GM21619 (cell line): Measurements from ENCODE around the gene TTLL13.

Source experiments
- ATAC-seq: cut with Tn5 transposase; IDR thresholded peaks from one replicate; pipeline ENCODE4 v1.9.1; 2021; ENCODE audit not compliant: unreplicated experiment

TTLL13 gene

DNA sequence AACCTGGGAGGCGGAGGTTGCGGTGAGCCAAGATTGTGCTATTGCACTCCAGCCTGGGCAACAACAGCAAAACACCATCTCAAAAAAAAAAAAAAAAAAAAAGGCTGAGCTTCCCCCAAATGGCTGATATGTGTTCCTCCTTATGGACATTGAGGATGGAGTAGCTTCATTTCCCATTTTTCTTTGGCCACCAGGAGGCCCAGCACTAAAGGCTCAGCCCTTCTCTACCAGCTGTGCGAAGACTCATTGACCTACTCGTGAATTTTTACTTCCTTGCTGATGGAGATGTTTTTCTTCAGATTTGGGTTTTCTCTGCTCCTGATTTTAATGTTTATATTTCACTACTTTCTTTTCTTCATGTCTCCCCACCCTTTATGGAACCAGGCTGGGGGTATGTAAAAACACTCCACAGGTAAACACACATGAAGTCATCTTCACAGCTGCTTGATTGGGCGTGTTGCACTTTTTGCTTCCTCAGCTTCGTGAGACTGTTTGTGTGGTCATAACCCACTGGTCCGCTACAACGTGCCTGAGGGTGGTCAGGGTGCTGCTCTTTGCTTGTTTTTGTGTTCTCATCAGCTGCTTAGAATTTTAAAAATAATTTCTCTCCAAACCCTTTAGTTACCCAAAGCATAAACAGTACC, 34.7 kb upstream of the TTLL13 start:
- no peak for ATAC-seq

DNA sequence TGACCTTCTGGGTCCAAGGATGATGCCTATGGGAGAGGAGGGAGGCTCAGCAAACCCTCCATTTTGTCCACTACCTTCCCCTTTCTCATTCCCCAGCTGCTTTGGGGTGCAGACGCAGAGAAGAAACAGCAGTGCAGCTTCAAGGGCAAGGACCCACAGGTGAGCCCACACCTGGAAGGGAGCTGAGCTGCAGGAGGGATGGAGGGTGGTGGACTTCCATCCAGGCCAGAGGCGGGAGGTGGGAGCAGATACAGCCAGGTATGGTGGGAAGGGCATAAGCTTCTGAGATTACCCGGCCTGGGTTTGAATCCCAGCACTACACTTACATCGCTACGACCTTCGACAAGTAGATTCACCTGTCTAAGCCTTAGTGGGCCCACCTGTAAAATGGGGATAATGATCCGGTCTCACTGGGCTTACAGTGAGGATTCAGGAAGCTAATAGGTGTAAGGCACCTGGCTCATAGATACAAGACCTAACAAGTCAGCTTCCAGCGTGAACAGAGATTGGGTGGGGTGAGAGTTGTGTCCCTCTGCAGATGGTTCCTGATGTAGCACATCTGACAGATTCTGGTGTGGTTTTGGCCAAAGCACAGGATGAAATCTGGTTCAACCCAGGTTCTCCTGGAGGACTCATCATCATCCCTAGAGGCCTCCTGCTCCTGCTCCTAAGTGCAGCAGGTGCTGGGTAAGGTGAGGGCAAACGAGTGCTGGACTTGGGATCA, 31.5 kb upstream of the TTLL13 start:
- no peak for ATAC-seq

DNA sequence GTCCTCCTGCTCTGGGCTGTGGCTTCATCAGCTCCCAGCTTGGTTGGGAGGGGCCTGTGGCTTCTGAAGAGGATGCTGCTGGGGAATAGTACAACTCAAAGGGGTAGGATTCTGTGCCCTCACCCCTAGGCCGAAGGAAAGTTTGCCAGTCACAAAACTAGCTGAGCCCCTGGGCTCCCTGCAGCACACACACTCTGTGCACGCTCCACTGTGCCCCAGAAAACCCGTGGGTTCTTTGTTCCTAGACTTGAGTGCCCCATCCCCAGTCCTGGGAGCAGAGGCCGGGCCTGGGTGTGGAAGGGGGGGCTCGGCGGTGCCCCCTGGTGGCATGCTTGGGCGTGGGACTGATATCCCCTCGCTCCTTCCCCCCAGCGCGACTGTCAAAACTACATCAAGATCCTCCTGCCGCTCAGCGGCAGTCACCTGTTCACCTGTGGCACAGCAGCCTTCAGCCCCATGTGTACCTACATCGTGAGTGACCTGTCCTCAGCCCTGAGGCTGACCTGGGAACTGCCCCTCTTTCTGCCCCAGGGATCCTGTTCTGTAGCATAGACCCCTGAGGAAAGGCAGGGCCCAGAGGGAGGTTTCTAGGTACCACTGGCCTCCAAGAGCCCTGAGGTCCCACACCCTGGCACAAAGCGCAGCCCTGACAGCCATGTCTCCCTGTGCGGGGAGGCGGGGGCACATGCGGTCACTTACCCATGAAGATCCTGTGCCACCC, 29.8 kb upstream of the TTLL13 start:
- no peak for ATAC-seq

DNA sequence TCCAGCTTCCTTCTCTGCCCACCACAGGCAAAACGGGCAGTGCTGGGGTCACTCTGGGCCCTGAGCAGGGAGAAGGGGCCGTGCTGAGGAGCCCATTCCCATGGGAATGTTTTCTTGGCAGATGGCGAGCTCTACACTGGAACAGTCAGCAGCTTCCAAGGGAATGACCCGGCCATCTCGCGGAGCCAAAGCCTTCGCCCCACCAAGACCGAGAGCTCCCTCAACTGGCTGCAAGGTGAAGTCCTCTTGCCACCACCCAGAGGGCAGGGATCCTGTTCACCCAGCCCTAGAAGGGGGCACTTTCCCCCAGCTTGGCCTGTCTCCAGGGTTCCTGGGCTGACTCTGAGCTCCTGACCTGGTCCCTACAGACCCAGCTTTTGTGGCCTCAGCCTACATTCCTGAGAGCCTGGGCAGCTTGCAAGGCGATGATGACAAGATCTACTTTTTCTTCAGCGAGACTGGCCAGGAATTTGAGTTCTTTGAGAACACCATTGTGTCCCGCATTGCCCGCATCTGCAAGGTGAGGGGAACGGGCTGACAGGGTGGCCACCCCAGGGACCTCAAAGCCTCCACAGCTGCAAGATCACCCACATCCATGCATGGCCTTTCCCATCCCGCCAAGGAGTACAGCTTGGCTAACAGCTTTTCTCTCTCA, 28.0 kb upstream of the TTLL13 start:
- no peak for ATAC-seq

DNA sequence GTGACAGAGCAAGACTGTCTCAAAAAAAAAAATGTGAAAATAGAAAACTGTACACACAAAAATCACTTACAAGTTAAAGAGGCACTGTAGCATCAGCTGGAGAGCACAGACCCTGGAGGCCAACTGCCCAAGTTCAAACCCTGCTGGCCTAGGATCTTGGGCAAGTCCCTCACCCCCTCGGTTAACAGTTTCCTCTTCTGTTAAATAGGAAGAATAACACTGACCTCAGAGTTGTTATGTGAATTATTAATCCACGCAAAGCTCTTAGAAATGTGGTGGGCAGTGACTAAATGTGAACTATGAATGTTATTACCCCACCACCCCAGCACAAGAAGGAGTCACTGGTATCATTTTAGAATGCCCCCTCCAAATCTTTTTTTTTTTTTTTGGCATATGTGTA, 26.8 kb upstream of the TTLL13 start:
- no peak for ATAC-seq

DNA sequence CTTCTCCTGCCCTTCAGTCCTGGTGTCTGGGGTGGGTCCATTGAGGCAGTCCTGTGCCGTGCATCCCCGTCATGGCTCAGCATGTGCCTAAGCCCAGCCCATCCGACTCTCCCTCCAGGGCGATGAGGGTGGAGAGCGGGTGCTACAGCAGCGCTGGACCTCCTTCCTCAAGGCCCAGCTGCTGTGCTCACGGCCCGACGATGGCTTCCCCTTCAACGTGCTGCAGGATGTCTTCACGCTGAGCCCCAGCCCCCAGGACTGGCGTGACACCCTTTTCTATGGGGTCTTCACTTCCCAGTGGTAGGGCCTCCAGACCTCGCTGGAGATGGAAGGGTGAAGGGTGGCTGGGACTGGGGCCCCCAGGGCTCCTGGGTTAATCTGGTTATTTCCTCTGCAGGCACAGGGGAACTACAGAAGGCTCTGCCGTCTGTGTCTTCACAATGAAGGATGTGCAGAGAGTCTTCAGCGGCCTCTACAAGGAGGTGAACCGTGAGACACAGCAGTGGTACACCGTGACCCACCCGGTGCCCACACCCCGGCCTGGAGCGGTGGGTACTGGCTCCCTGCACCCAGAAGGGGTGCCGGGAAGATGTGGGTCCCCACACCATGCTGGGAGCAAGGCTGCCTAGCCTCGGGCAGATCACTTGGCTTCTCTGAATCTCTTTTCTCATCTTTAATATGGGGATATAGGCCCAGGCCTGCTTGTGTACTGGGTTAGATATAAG, 25.8 kb upstream of the TTLL13 start:
- no peak for ATAC-seq

DNA sequence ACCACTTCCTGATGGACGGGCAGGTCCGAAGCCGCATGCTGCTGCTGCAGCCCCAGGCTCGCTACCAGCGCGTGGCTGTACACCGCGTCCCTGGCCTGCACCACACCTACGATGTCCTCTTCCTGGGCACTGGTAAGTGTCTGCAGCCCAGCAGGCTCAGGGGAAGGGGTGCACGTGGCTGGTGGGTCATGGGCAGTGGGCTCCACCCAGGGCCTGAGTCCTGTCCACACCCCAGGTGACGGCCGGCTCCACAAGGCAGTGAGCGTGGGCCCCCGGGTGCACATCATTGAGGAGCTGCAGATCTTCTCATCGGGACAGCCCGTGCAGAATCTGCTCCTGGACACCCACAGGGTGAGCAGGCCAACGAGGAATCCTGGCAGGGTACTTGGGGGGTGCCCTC, 24.3 kb upstream of the TTLL13 start:
- no peak for ATAC-seq

DNA sequence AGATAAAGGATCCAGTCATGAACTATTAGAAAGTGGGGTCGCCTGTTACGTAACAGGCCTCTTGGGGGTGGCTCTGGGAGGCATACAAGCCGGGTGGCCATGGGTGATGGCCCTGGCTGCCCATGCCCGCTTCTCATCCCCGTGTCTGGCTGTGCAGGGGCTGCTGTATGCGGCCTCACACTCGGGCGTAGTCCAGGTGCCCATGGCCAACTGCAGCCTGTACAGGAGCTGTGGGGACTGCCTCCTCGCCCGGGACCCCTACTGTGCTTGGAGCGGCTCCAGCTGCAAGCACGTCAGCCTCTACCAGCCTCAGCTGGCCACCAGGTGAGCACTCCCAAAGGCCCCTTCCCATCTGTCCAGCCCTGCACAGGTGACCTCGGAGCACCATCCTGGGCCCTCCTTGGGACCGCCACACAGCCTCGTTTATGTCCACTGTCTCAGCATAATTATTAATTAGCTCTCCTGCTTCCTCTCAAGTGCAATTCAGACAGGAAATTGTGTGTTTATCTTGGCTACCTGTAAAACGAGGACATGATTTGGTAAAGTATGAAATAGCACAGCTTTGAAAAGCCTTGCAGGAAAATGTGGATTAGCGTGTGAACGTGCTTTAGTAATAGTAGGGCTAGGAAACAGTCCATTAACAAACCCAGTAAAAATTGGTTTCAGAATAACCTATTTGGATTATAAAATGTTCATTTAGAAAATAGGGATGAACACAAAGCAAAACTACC, 23.7 kb upstream of the TTLL13 start:
- ATAC-seq: no peak

DNA sequence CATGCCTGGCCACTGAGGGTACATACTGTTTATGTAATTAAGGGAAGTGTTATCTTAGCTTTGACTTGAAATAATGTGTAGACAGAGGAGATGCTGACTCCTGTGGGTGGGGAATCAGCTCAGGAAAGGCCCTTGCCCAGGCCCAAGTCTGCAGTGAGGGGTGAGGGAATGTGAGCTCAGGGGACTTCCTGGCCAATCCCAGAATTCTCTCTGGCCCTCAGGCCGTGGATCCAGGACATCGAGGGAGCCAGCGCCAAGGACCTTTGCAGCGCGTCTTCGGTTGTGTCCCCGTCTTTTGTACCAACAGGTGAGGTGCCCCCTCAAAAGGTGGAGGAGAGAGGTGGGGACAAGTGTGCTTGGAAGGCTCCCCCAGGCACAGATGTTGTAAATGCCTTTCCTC, 22.0 kb upstream of the TTLL13 start:
- no peak for ATAC-seq

DNA sequence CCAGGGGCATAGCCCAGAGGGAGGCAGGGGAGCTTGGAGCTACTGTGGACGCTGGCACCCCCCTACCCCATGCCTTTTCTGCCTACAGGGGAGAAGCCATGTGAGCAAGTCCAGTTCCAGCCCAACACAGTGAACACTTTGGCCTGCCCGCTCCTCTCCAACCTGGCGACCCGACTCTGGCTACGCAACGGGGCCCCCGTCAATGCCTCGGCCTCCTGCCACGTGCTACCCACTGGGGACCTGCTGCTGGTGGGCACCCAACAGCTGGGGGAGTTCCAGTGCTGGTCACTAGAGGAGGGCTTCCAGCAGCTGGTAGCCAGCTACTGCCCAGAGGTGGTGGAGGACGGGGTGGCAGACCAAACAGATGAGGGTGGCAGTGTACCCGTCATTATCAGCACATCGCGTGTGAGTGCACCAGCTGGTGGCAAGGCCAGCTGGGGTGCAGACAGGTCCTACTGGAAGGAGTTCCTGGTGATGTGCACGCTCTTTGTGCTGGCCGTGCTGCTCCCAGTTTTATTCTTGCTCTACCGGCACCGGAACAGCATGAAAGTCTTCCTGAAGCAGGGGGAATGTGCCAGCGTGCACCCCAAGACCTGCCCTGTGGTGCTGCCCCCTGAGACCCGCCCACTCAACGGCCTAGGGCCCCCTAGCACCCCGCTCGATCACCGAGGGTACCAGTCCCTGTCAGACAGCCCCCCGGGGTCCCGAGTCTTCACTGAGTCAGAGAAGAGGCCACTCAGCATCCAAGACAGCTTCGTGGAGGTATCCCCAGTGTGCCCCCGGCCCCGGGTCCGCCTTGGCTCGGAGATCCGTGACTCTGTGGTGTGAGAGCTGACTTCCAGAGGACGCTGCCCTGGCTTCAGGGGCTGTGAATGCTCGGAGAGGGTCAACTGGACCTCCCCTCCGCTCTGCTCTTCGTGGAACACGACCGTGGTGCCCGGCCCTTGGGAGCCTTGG, 21.3 kb upstream of the TTLL13 start:
- no peak for ATAC-seq

DNA sequence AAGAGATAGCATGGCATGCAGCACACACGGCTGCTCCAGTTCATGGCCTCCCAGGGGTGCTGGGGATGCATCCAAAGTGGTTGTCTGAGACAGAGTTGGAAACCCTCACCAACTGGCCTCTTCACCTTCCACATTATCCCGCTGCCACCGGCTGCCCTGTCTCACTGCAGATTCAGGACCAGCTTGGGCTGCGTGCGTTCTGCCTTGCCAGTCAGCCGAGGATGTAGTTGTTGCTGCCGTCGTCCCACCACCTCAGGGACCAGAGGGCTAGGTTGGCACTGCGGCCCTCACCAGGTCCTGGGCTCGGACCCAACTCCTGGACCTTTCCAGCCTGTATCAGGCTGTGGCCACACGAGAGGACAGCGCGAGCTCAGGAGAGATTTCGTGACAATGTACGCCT, 20.4 kb upstream of the TTLL13 start:
- ATAC-seq: no peak

DNA sequence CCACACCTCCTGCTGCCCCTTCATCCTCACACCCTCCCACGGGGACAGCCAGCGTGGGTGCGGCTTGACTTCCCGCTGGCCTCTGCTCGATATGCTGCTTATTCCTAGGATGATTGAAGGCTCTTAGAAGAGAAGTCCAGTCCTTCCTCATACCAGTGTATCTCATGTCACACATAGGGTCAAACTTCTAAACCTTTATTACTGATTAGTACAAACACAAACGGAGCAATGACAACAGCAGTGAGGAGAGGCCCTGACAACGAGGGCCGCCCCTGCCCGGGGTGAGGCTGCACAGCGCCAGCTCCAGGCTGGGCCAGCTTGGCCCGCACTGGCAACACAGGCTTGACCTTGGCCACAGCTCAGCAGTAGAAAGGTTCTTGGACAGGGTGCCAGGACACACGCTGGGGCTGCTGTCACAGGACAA, 19.3 kb upstream of the TTLL13 start:
- ATAC-seq: no peak

DNA sequence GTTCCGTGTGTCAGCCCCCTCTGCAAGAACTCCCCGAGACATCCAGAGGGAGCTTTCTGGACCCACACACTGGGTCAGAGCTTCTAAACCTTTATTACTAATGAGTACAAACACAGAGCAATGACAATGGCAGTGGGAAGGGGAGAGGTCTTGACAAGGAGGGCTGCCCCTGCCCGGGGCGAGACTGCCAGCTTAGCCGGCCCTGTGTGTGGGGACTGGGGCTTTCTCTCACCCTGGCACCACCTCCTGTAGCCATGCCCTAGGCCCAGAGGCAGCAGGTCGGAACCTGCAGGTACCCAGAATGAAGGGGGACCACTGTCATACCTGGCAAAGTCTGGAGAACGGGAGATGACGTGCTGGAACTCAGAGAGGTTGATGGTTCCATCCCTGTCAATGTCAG, 18.7 kb upstream of the TTLL13 start:
- no peak for ATAC-seq

DNA sequence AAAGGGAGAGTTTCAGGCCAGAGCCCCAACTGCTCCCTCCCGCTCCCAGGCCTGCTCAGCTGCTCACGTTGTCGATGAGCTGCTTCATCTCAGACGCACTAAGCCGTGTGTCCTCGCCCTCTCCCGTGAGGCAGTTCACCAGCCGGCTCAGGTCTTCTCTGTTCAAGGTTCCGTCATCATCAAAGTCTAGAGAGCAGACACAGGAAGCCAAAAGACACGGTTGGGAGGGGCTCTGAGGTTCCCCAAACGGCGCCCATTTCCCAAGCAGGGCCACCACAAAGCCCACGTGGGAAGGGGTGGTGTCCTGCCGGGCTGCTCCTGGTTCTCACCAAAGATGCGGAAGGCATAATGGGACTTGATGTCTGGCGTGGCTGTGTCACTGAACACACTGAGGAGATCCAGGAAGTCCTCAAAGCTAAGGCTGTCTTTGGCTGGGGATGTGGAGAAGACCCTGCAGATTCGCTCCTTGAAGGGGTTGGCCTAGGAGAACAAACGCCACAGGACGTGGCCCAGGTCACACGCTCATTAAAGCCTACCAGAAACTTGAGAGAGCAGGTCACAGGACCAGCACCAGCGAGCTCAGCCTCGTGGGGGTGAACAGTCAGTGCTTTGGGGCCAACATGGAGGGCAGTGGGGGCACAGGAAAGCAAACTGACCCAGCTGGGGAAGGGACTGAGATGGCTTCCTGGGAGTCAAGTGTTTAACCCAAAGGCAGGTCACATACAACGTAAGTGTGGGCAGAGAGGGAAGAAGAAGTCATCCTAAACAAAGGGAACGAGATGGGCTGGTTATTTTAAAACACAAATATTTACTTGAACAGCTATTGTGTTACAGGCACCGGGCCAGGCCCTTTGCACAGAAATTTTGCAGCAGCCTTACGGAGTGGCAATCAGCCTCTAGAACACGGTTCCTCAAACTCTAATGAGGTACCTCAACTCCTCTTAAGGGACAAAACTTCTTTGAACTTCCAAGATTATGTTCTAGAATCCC, 18.0 kb upstream of the TTLL13 start:
- ATAC-seq: peak; percentile 20

DNA sequence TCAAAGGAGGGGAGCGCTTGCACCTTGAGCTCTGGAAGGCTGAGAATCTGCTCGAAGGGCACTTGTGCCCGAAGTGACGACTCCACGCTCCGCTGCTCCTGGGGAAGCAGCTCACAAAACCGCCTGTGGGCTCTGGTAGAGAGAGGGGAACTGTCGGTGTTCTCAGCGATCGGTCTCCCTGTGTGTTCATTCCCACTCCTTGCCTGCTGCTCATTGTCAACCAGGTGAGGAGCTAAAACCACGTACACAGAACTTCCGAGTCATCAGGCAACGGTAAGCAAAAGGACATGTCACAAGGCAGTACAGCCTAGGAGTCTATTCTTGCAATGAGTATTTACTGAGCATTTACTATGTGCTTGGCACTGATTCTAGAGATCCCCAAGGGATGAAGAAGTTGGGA, 17.2 kb upstream of the TTLL13 start:
- ATAC-seq: no peak

DNA sequence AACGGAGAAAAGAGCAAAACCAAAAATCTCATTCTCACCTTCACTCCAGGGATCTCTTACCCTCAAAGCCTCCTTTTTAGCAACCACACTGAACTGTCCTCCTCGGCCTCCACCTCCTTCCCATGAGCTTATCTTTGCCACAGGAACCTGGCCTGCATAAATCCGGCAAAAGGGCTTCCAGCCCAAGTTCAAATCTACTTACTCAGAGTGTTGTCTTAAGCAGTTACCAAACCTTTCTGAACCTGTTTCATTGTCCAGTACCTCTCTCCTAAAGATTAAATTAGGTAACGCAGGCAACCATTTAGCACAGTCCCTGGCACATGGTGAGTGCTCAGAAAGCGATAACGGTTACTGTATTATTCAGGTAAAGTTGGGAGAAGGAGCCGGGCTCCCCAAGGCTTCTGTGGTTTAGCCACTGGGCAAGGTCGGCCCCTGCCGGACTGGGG, 16.4 kb upstream of the TTLL13 start:
- no peak for ATAC-seq

DNA sequence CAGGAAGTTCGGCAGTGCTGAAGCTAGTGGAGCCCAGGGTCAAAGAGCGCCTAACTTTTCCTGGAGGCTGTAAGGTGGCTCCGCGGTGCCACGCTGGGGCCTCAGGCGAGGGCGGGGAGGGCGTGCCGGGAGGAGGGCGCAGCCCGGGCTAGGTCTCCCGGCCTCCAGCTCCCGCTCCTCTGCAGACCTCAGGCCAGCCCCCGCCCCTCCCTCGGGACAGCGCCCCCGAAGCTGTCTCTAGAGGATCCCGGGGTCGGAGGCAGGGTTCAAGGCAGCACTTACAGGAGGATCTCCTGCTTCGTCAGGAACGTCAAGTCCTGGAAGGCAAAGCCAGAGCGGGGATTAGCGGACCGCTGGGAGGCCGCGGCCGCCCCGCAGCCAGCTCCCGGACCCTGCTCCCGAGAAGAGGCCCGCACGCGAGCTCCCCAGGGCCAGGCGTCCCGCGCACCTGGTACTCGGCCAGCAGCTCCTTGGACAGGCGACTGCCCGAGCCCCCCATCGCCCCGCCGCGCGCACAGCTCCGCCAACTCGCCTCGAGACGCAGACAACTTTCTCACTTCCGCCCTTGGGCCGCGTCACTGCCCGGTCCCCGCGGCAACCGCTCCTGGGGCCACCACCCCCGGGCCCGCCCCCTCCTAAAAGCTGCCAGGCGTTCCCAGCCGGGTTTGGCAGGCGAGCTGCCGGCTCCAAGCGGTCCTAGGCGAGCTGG, 15.8 kb upstream of the TTLL13 start, which contains the start of gene CIB1:
TSS of gene CIB1 (minus strand) at position 555 of the 709 bp plus-strand sequence. CDS start at position 499, 56 bp downstream.
- peak; percentile 74 for ATAC-seq
